GM19438 (cell line): ENCODE data around the gene CXorf38.
"Not testable (repeated sequence)": the region's sequence is repeated elsewhere in the genome, so short reads cannot be mapped to it uniquely, and the experiment has no call there.

ENCODE experiments used
- ATAC-seq: cut with Tn5 transposase; IDR thresholded peaks from one replicate; pipeline ENCODE4 v1.9.1; 2021; ENCODE audit warnings: low read depth; ENCODE audit not compliant: unreplicated experiment

The CXorf38 gene

GRCh38 chrX:40632199-40632598 is 15.2 kb downstream of the CXorf38 start:
- no peak for ATAC-seq

- ATAC-seq = no peak
These were observed 18.9 kb downstream of the CXorf38 start for GRCh38 chrX:40628506-40628905.

- no peak for ATAC-seq
These were observed 22.1 kb downstream of the CXorf38 start for GRCh38 chrX:40625294-40625693.

- ATAC-seq = no peak
These were observed 23.7 kb downstream of the CXorf38 start for GRCh38 chrX:40623665-40624064.

DNA sequence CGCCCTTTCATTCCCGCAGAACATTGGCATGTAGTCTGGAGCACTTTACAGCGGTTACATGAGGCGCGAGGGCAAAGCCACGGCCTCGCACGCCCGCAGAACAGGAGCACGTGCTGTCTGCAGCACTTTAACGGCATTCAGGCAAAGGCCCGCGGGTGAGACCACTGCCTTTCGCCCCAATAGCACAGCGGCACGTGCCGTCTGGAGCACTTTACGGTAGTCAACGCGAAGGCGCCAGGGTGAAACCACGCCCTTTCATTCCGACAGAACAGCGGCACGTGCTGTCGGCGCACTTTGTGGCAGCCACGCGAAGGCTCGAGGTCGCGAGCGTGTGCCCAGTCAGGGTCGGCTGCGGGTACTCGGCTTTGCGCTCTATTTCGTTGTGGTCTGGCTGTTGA is 24.2 kb downstream of the CXorf38 start, which contains the start of gene MPC1L:
TSS of gene MPC1L (plus strand) at position 290 of the 398 bp plus-strand sequence. CDS start 138 bp downstream, outside the sequence.
- ATAC-seq = no peak

DNA sequence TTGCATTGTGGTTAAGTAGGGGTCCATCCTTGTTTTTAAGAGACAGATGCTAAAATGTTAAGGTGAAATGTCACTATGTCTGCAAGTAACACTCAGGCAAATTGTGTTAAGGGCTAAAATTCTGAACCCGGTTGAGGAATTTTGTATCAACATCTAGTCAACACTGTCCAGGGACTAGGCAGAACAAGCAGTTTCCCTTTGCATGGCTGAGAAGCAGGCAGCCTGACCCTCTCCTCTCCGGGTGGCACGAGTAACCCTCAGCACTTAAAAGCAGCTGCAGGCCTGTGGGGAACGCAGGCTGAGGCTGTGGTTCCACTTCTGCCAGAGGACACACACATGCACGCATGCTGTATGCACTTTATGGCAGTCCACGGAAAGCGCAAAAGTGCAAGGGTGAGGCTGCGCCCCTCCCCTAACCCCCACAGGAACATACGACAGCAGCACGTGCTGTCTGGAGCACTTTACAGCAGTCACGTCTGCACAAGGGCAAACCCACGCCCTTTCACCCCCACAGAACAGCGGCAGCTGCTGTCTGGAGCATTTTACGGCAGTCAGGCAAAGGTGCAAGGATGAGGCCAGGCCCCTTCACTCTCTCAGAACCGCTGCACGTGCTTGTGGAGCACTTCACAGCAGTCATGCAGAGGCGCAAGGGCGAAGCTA is 24.8 kb downstream of the CXorf38 start:
- ATAC-seq = no peak

DNA sequence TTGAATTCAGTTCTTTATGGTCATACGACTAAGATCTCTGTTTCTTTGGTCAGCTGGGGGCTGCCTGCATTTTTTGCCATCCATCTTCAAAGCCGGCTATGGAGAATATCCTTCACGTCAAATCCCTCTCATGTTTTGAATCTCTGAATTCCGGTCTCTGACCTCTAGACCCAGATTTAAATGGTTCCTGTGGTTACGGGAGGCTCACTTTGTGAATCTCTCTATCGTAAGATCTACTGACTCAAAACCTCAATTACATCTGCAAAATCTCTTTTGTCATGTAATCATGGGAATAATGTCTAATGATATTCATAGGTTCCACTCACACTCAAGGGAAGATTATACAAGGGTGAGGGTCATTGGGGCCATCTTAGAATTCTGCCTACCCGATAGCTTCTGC is 29.8 kb downstream of the CXorf38 start:
- no peak for ATAC-seq

DNA sequence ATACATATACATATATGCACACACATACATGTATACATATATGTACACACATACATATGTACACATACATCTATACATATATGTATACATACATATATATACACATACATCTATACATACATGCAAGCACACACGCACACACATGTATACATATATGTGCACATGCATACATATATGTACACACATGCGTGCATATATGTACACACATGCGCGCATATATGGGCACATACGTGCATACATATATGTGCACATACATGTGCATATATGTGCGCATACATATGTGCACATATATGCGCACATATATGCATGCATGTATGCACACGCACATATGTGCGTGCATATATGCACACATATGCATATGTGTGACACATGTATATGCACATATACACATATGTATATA is 31.4 kb downstream of the CXorf38 start:
- no peak for ATAC-seq

DNA sequence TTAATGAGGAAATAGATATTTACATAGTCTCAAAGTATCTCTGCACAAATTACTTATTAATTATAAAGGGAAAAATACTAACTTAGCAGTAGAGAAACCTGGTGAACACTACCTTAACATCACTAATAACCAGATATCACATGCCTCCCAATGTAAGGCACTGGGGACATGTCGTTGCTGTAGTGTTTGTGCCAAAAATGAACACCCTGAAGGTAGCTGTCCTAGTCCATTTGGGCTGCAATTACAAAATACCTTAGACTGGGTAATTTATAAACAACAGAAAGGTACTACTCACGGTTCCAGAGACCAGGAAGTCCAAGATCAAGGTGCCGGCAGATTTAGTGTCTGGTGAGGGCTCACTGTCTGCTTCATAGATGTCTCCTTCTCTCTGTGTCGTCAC is 34.9 kb downstream of the CXorf38 start:
- ATAC-seq = no peak

DNA sequence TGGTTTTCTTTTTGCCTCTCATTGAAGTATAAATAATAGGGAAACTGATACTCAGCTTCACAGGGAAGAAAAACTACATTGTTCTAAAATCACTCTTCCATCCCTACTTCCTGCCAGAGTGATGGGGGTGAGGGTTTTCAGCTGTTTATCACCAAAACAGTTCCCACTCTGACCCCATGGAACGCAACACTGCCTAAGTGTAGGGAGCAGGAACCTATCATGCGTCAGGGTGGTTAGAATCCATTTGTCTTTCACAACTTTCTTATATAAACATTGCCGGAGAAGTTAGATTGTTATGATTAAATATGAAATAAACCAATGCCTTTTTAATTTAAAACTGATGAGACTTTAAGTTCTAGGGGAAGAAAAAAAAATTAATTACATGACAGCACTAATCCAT is 40.0 kb downstream of the CXorf38 start:
- no peak for ATAC-seq

DNA sequence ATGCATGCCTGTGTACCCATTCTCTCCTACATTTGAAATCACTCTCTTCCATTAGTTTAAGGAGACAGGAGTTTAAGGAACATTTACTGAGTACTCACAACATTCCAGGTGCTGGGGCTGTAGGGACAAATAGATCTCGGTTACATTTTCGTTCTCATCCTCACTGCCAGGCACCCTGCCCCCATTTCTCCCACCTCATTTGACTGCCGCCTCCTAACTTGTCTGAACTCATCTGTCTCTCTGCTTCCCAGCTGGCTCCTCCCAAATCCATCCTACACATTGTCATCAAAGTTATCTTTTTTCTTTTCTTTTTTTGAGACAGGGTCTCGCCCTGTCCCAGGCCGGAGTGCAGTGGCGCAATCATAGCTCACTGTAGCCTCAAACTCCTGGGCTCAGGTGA is 43.9 kb downstream of the CXorf38 start:
- ATAC-seq = no peak

GRCh38 chrX:40589616-40590321 is 57.6 kb downstream of the CXorf38 start:
- not testable (repeated sequence) for ATAC-seq

GRCh38 chrX:40587623-40588022 is 59.7 kb downstream of the CXorf38 start:
- ATAC-seq = not testable (repeated sequence)

GRCh38 chrX:40582811-40583210 is 64.5 kb downstream of the CXorf38 start:
- ATAC-seq = no peak

GRCh38 chrX:40582178-40582577 is 65.2 kb downstream of the CXorf38 start:
- ATAC-seq = not testable (repeated sequence)

DNA sequence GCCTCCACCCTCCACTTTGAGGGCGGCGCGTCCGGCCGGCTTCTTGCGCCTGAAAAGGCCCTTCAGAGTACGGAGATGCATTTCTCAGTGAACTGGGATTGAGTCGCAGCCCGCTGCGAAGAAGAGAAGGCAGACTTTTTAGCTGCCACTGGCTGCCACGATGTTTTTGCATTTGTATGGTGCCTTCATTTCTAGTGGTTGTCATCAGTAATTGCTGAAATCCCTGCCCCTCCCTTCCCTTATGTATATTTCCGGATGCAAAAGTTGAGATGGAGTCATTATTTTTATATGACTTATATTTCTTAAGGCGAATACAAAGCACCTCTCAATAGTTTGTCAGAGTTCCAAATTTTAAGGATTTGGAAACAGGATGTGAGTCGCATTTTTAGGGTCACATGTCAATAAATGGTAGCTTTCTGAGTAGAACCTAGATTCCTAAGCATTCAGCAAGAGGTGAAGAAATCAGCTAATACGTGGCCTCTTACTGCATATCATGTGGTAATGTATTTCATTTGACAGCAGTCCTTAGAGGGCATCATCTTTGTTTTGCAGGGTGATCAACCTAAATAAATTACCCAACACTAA is 65.9 kb downstream of the CXorf38 start:
- ATAC-seq = no peak

DNA sequence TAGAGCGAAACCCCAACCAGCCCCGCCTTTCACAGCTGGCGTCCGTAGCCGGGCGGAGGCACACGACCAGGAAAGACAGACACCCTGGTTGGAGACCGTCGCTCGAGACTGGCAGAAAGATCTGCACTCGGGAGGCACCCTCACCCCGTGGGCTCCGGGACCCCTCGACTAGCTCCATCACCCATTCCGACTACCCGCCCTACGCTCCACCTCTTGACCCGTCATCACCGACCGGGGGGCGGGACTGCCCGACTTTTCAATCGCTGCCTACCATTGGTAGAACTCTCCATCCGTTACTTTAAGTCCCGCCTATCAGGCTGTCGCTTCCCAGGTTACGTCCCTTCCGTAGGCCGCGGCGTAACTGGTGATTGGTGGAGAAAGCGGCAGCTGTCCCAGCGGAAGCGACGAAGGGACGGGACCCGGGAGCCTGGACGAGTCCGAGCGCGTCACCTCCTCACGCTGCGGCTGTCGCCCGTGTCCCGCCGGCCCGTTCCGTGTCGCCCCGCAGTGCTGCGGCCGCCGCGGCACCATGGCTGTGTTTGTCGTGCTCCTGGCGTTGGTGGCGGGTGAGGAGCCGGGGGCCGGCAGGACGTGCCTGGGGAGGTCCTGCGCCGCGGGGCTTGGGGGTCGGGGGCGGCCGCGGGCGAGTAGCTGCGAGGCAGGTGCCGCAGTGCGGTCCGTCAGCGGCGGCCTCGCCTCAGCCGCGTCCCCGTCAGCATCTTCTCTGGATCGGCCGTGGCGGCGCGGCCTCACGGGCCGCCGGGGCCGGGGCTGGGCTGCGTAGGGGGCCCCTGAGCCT is 66.6 kb downstream of the CXorf38 start, which contains the start of gene ATP6AP2:
TSS of gene ATP6AP2 (plus strand) at position 434 of the 799 bp plus-strand sequence. CDS start at position 530, 96 bp downstream.
- ATAC-seq = peak; percentile 96

- ATAC-seq = peak; percentile 49
These were observed 67.3 kb downstream of the CXorf38 start for GRCh38 chrX:40579900-40580536.

DNA sequence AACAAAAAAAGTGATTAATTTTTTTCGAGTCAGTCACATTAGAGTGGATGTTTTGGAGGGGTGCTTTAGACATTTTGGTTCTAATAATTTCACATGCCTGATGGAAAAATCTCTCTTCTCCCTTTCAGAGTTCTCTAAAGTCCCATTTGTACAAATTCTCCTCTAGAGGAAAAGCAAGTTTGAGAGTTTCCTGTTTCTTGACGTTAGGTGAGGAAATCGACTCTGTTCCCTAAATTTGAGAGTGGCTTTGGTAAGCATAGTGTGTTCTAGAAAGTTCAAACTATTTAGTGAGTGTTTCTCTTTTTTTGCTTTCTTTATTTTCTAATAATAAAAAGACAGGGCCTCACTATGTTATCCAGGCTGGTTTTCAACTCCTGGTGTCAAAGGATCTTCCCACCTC is 68.2 kb downstream of the CXorf38 start:
- no peak for ATAC-seq

DNA sequence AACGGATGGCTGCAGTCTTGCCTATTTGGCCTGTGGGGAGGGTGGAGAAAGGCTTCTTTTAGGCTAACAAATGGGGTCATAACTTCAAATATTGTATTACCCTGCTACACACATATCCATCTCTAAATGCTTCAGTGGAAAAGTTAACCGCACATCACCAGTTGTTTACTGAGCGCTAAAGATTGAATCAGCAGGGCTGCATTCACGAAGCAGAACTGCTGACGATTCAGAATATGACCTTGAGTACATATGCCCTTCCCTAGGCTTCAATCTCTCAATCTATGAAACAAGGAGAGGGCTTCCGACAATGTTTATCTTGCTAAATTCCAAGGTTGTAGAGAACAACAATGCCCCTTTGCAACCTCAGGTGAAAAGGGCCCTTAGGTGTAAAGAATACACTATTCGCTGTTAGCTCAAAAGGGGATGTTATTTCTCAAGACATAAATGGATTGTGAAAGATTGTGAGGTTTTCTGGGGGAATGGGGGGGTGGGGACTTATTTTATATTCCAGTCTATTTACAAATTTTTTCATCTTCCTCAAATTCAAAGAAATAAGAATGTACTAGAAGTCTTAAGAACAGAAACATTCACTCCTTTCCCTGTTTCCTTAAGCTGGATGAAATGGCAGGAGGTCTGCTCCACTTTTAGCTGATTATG is 69.2 kb downstream of the CXorf38 start:
- no peak for ATAC-seq
